Sigmoid colon (tissue), 7 donors: ENCODE data around the gene ZNF550. TPM values are rescaled to one million over a fixed set of nuclear protein-coding genes. Genes with fewer than 3 reads are reported as not detected.
"Not testable (repeated sequence)": the region's sequence is repeated elsewhere in the genome, so short reads cannot be mapped to it uniquely, and the experiment has no call there.

Experiments
- DNase-seq: peaks from one replicate; pipeline ENCODE4 v3.0.0-alpha.2; 2019
- H3K27ac ChIP-seq, 4 donors: fragments of 200-600 bp; sonication (generic); one replicate each; pipeline ENCODE4 v1.5.1; 2016 to 2019; ENCODE audit warnings: mild to moderate bottlenecking in 1 of 4
- H3K27me3 ChIP-seq, 3 donors: fragments of 200-600 bp; sonication (generic); one replicate each; pipeline ENCODE4 v1.5.1; 2019; ENCODE audit warnings: mild to moderate bottlenecking in 1 of 3
- H3K36me3 ChIP-seq, 4 donors: fragments of 200-600 bp; sonication (generic); one replicate each; pipeline ENCODE4 v1.5.1; 2016 to 2019
- H3K4me1 ChIP-seq, 4 donors: fragments of 200-600 bp; sonication (generic); one replicate each; pipeline ENCODE4 v1.5.1; 2017 to 2019
- H3K4me3 ChIP-seq, 4 donors: fragments of 200-600 bp; sonication (generic); one replicate each; pipeline ENCODE4 v1.5.1; 2017 to 2019; ENCODE audit warnings: mild to moderate bottlenecking in 2 of 4, moderate library complexity in 1 of 4
- H3K9me3 ChIP-seq, 4 donors: fragments of 200-600 bp in 3 of 4; sonication (generic) in 3 of 4; one replicate each; pipeline versions ENCODE4 v1.5.1 to v1.6.1; 2013 to 2019
- POLR2A ChIP-seq, 2 donors: fragments of 450-650 bp; IDR thresholded peaks; one replicate each; pipeline ENCODE4 v1.6.1; 2016; ENCODE audit warnings: antibody characterized with exemption in 2 of 2, mild to moderate bottlenecking in 2 of 2, moderate library complexity in 2 of 2
- POLR2AphosphoS5 ChIP-seq, 4 donors: sonication (generic); formaldehyde crosslinking; IDR thresholded peaks; one replicate each; pipeline ENCODE4 v1.6.1; 2017; ENCODE audit warnings: antibody characterized with exemption in 4 of 4
- WGBS, 2 donors: extraction: QIAGEN DNeasy Blood & Tissue Kit; methylation state at CpG; one replicate each; pipeline ENCODE4 v1.1.7; 2013; 5-methylcytosine and 5-hydroxymethylcytosine counted together
- intact Hi-C: fragments of 100-400 bp; cut with DNase I; formaldehyde crosslinking; loops from one replicate; pipeline ENCODE4 v1.15.1; 2023
- polyA plus RNA-seq, 3 donors: library from polyadenylated mRNA; stranded (reverse); fragments of 200-250 nt; gene quantifications; one replicate each; pipeline ENCODE4 v1.2.3, GENCODE V29; 2013
- total RNA-seq, 4 donors: library from RNA; depleted of rRNA; stranded (reverse); fragments of >200 nt; gene quantifications; one replicate each; pipeline ENCODE4 v1.1.0, GENCODE V29; 2016
- donor health status: healthy with polysubstance abuse.
- donor health status: Bipolar disorder and iron deficiency.
- donor health status: healthy.

The ZNF550 gene
- total and polyA plus RNA-seq, 7 donors = 0.92 to 6.6 (median 4.1) TPM

DNA sequence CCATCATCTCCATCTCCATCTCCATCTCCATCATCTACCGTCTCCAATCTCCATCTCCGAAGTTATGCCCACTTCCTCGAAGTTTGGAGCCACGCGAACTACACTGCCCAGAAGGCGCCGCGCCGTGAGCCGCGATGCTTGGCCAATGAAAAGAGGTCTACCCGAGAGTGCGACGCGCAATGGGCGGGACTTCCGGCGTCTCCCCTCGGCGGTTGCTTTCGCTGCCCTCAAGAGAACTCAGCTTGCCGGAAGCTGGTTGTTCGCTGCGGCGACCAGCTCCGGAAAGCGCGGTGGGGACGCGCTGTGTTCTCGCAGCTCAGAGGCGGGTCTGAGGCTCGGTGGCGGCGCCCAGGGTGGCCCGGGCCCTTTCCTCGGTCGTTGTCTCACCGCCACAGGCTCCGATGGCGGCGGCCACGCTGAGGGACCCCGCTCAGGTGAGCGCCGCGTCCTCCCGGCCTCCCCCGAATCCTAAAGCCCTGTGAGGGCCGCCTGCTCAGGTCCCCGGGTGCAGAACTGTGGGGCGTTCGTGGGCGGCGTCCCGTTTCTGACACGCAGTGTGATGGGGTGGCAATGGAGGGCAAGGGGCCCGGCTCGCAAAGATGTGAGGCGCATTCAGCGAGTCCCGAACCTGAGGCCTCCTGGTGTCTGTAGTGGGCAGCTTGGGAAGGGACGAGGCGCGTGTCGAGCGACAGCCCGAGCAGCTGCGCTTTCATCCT, 59.8 kb downstream of the ZNF550 start, which contains the start of gene ZNF773:
TSS of gene ZNF773 (plus strand) at position 259 of the 716 bp plus-strand sequence. CDS start at position 402, 143 bp downstream.
- H3K27me3 ChIP-seq, intact Hi-C loops, H3K4me1 ChIP-seq: not testable (repeated sequence)
- 0 to 1% methylated on average over 61 to 62 of the region's 69 CpGs for WGBS, 2 donors
- peak; percentile 63 to 93 (median 89) for TF ChIP-seq POLR2AphosphoS5 (IDR thresholded peaks at IDR 0.05)
- TF ChIP-seq POLR2A (IDR thresholded peaks at IDR 0.05) = peak; percentile 48 to 57
- Histone ChIP-seq H3K4me3 (peak within 1 kb of the TSS; percentile 84 to 88 (median 87)), H3K27ac (peak within 1 kb of the TSS; percentile 81 to 92 (median 90)), H3K36me3 (peaks cover 0 to 17% (median 2%) of the 10 kb centered on the region in 4 donors), H3K9me3 (peaks cover 0 to 13% (median 3%) of the 10 kb centered on the region in 4 donors)
- peak; percentile 97 for DNase-seq

DNA sequence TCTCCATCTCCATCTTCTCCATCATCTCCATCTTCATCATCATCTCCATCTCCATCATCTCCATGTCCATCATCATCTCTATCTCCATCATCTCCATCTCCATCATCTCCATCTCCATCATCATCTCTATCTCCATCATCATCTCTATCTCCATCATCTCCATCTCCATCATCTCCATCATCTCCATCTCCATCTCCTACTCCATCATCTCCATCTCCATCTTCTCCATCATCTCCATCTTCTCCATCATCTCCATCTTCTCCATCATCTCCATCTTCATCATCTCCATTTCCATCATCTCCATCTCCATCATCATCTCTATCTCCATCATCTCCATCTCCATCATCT, 60.4 kb downstream of the ZNF550 start:
- H3K4me1 ChIP-seq, DNase-seq, H3K27ac ChIP-seq, H3K4me3 ChIP-seq, H3K27me3 ChIP-seq, intact Hi-C loops: not testable (repeated sequence)
- peaks cover 0 to 15% (median 4%) of the 10 kb centered on the region in 4 donors for H3K36me3 ChIP-seq
- peaks cover 0 to 15% (median 3%) of the 10 kb centered on the region in 4 donors for H3K9me3 ChIP-seq

DNA sequence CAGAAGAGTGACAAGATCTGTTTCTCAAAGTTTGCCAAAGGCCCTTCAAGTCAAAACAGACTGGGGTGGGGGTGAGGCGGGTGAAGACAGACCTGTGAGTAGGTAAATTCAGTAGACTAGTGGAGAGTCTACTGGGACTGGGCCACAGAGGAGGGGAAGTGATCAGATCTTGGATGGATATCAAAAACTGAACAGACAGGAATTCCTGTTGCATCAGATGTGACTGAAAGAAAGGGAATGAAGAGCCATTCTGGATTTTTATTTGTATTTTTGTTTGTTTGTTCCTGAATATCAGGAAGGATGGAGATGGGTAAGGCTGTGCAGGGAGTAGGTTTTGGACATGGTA, 71.4 kb downstream of the ZNF550 start:
- peaks cover 0 to 11% (median 1%) of the 10 kb centered on the region in 4 donors for H3K9me3 ChIP-seq
- no CpG with 5 or more reads among the region's 1 CpG for WGBS, 2 donors
- DNase-seq, intact Hi-C loops, H3K4me1 ChIP-seq, H3K27ac ChIP-seq, H3K27me3 ChIP-seq, H3K4me3 ChIP-seq: not testable (repeated sequence)
- H3K36me3 ChIP-seq = peaks cover 10 to 30% (median 21%) of the 10 kb centered on the region in 4 donors

DNA sequence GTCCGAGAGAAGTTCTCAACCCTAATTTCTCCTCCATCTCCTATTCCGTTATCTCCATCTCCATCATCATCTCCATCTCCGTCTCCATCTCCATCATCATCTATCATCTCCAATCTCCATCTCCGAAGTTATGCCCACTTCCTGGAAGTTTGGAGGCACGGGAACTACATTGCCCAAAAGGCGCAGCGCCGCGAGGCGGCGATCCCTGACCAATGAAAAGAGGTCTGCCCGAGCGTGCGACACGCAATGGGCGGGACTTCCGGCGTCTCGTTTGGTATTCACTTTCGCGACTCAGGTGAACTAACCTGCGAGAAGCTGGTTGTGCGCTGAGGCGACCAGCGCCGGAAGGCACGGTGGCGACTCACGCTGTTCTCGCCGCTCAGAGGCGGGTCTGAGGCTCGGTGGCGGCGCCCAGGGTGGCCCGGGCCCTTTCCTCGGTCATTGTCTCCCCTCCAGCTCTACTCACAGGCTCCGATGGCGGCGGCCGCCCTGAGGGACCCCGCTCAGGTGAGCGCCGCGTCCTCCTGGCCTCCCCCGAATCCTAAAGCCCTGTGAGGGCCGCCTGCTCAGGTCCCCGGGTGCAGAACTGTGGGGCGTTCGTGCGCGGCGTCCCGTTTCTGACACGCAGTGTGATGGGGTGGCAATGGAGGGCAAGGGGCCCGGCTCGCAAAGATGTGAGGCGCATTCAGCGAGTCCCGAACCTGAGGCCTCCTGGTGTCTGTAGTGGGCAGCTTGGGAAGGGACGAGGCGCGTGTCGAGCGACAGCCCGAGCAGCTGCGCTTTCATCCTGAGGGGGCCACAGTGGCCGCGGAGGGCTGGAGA, 72.0 kb downstream of the ZNF550 start, which contains the start of gene ZNF419:
TSS of gene ZNF419 (plus strand) at position 274 of the 822 bp plus-strand sequence. CDS start at position 475, 201 bp downstream.
- TF ChIP-seq POLR2AphosphoS5 (IDR thresholded peaks at IDR 0.05) = peak; percentile 51 to 85 (median 72)
- peaks cover 5 to 24% (median 15%) of the 10 kb centered on the region in 4 donors for H3K36me3 ChIP-seq
- peak; percentile 94 for DNase-seq
- H3K27me3 ChIP-seq, H3K4me1 ChIP-seq, intact Hi-C loops, H3K9me3 ChIP-seq: not testable (repeated sequence)
- peak within 1 kb of the TSS; percentile 77 to 98 (median 92) for H3K4me3 ChIP-seq
- H3K27ac ChIP-seq = peak within 1 kb of the TSS; percentile 76 to 81 (median 78)
- 1% methylated on average over 59 to 60 of the region's 69 CpGs for WGBS, 2 donors

Other genes starting within 250 kb of the ZNF550 start
- gene ZNF543, start 239.4 kb downstream of the ZNF550 start, total RNA-seq = 1 to 10 TPM; 5.4 to 8.1 (median 7.5) TPM
- gene ZNF543, start 239.4 kb downstream of the ZNF550 start, polyA plus RNA-seq = 1 to 10 TPM in 1 of 3 donors, under 1 TPM in 2; 0.46 to 1.6 (median 0.60) TPM
- gene ZNF304, start 208.6 kb downstream of the ZNF550 start, total RNA-seq = 1 to 10 TPM; 7.1 to 9.6 (median 9.1) TPM
- 1 to 10 TPM in 2 of 3 donors, under 1 TPM in 1; 0.92 to 3.1 (median 1.2) TPM for gene ZNF304, start 208.6 kb downstream of the ZNF550 start, polyA plus RNA-seq
- gene TRAPPC2B, start 196.3 kb downstream of the ZNF550 start, total RNA-seq = 10 to 100 TPM; 21.3 to 28.1 (median 27.1) TPM
- 10 to 100 TPM in 2 of 3 donors, 1 to 10 TPM in 1; 9.2 to 18.0 (median 11.4) TPM for gene TRAPPC2B, start 196.3 kb downstream of the ZNF550 start, polyA plus RNA-seq
- 1 to 10 TPM in 3 of 4 donors, under 1 TPM in 1; 0.83 to 3.6 (median 2.8) TPM for gene ZNF547, start 196.3 kb downstream of the ZNF550 start, total RNA-seq
- gene ZNF547, start 196.3 kb downstream of the ZNF550 start, polyA plus RNA-seq = 1 to 10 TPM in 1 of 3 donors, not detected in 2; 1.2 TPM
- gene ZNF548, start 170.0 kb downstream of the ZNF550 start, total RNA-seq = 10 to 100 TPM; 21.9 to 29.1 (median 22.8) TPM
- gene ZNF548, start 170.0 kb downstream of the ZNF550 start, polyA plus RNA-seq = 10 to 100 TPM in 1 of 3 donors, 1 to 10 TPM in 2; 1.2 to 10.7 (median 1.8) TPM
- 10 to 100 TPM; 10.2 to 14.0 (median 10.8) TPM for gene ZNF17, start 148.7 kb downstream of the ZNF550 start, total RNA-seq
- 1 to 10 TPM in 2 of 3 donors, under 1 TPM in 1; 0.69 to 3.9 (median 1.2) TPM for gene ZNF17, start 148.7 kb downstream of the ZNF550 start, polyA plus RNA-seq
- gene ZNF749, start 124.5 kb downstream of the ZNF550 start, total RNA-seq = 1 to 10 TPM; 1.9 to 7.4 (median 4.0) TPM
- gene ZNF749, start 124.5 kb downstream of the ZNF550 start, polyA plus RNA-seq = 10 to 100 TPM in 1 of 3 donors, 1 to 10 TPM in 2; 3.9 to 10.2 (median 6.7) TPM
- gene VN1R1, start 102.7 kb downstream of the ZNF550 start, total RNA-seq = 1 to 10 TPM in 3 of 4 donors, under 1 TPM in 1; 0.49 to 1.4 (median 1.2) TPM
- under 1 TPM in 1 of 3 donors, not detected in 2; 0.50 TPM for gene VN1R1, start 102.7 kb downstream of the ZNF550 start, polyA plus RNA-seq
- gene ZNF772, start 82.3 kb downstream of the ZNF550 start, total RNA-seq = 10 to 100 TPM; 12.8 to 17.1 (median 15.5) TPM
- 1 to 10 TPM in 1 of 3 donors, under 1 TPM in 2; 0.23 to 3.4 (median 0.60) TPM for gene ZNF772, start 82.3 kb downstream of the ZNF550 start, polyA plus RNA-seq
- gene ZNF419, start 72.1 kb downstream of the ZNF550 start, total RNA-seq = 10 to 100 TPM in 2 of 4 donors, 1 to 10 TPM in 2; 5.2 to 16.1 (median 11.1) TPM
- gene ZNF419, start 72.1 kb downstream of the ZNF550 start, polyA plus RNA-seq = 1 to 10 TPM; 1.4 to 3.9 (median 3.0) TPM
- 10 to 100 TPM in 3 of 4 donors, 1 to 10 TPM in 1; 8.4 to 34.1 (median 20.9) TPM for gene ZNF773, start 59.9 kb downstream of the ZNF550 start, total RNA-seq
- 1 to 10 TPM; 1.2 to 4.6 (median 1.6) TPM for gene ZNF773, start 59.9 kb downstream of the ZNF550 start, polyA plus RNA-seq
- gene ZNF549, start 32.5 kb downstream of the ZNF550 start, total RNA-seq = 1 to 10 TPM; 4.2 to 6.4 (median 5.5) TPM
- gene ZNF549, start 32.5 kb downstream of the ZNF550 start, polyA plus RNA-seq = 1 to 10 TPM in 2 of 3 donors, under 1 TPM in 1; 0.46 to 2.6 (median 1.2) TPM
- gene ZNF416, start 19.0 kb upstream of the ZNF550 start, total RNA-seq = 1 to 10 TPM; 3.1 to 5.5 (median 4.2) TPM
- gene ZNF416, start 19.0 kb upstream of the ZNF550 start, polyA plus RNA-seq = 1 to 10 TPM in 1 of 3 donors, under 1 TPM in 2; 0.23 to 2.2 (median 0.60) TPM
- gene ZIK1, start 24.3 kb upstream of the ZNF550 start, total RNA-seq = 10 to 100 TPM in 1 of 4 donors, 1 to 10 TPM in 3; 4.8 to 10.5 (median 5.9) TPM
- 1 to 10 TPM in 1 of 3 donors, under 1 TPM in 2; 0.23 to 3.9 (median 0.60) TPM for gene ZIK1, start 24.3 kb upstream of the ZNF550 start, polyA plus RNA-seq
- gene ZNF530, start 40.0 kb upstream of the ZNF550 start, total RNA-seq = 10 to 100 TPM in 1 of 4 donors, 1 to 10 TPM in 3; 1.2 to 12.5 (median 3.1) TPM
- gene ZNF530, start 40.0 kb upstream of the ZNF550 start, polyA plus RNA-seq = 1 to 10 TPM; 1.4 to 3.3 (median 1.8) TPM
- gene ZNF134, start 54.4 kb upstream of the ZNF550 start, total RNA-seq = 10 to 100 TPM; 10.8 to 23.2 (median 17.0) TPM
- 1 to 10 TPM in 2 of 3 donors, under 1 TPM in 1; 0.92 to 6.5 (median 4.2) TPM for gene ZNF134, start 54.4 kb upstream of the ZNF550 start, polyA plus RNA-seq
- 10 to 100 TPM; 11.8 to 14.4 (median 12.6) TPM for gene ZNF211, start 73.3 kb upstream of the ZNF550 start, total RNA-seq
- gene ZNF211, start 73.3 kb upstream of the ZNF550 start, polyA plus RNA-seq = 1 to 10 TPM; 1.8 to 6.5 (median 3.0) TPM
- under 1 TPM in 1 of 4 donors, not detected in 3; 0.36 TPM for gene ZSCAN4, start 109.1 kb upstream of the ZNF550 start, total RNA-seq
- not detected for gene ZSCAN4, start 109.1 kb upstream of the ZNF550 start, polyA plus RNA-seq
- gene ZNF551, start 122.1 kb upstream of the ZNF550 start, total RNA-seq = 10 to 100 TPM in 1 of 4 donors, 1 to 10 TPM in 3; 4.2 to 10.7 (median 6.6) TPM
- gene ZNF551, start 122.1 kb upstream of the ZNF550 start, polyA plus RNA-seq = 1 to 10 TPM in 1 of 3 donors, under 1 TPM in 2; 0.60 to 4.1 (median 0.92) TPM
- 1 to 10 TPM; 6.1 to 8.4 (median 7.7) TPM for gene ZNF154, start 149.3 kb upstream of the ZNF550 start, total RNA-seq
- 1 to 10 TPM in 1 of 3 donors, under 1 TPM in 1, not detected in 1; under 0.01 to 3.5 TPM for gene ZNF154, start 149.3 kb upstream of the ZNF550 start, polyA plus RNA-seq
- gene ZNF671, start 167.8 kb upstream of the ZNF550 start, total RNA-seq = 10 to 100 TPM; 10.5 to 14.6 (median 13.5) TPM
- 1 to 10 TPM in 1 of 3 donors, under 1 TPM in 2; 0.60 to 5.2 (median 0.69) TPM for gene ZNF671, start 167.8 kb upstream of the ZNF550 start, polyA plus RNA-seq
- gene ZNF776, start 187.0 kb upstream of the ZNF550 start, total RNA-seq = 10 to 100 TPM in 3 of 4 donors, 1 to 10 TPM in 1; 8.3 to 12.5 (median 11.5) TPM
- 1 to 10 TPM; 2.1 to 7.6 (median 6.6) TPM for gene ZNF776, start 187.0 kb upstream of the ZNF550 start, polyA plus RNA-seq
- 10 to 100 TPM; 14.7 to 17.3 (median 15.6) TPM for gene ZNF586, start 209.8 kb upstream of the ZNF550 start, total RNA-seq
- 10 to 100 TPM in 1 of 3 donors, 1 to 10 TPM in 2; 4.8 to 10.7 (median 6.2) TPM for gene ZNF586, start 209.8 kb upstream of the ZNF550 start, polyA plus RNA-seq